HG02973 (cell line): Measurements from ENCODE around the gene TST.

Experiments used
- ATAC-seq: cut with Tn5 transposase; IDR thresholded peaks from one replicate; pipeline ENCODE4 v1.9.1; 2021; ENCODE audit warnings: moderate library complexity; ENCODE audit not compliant: unreplicated experiment

The TST gene

GRCh38 chr22:37054056-37054395 lies 34.8 kb upstream of the TST start:
- no peak for ATAC-seq

- no peak for ATAC-seq
Measured at GRCh38 chr22:37053310-37054055, 34.2 kb upstream of the TST start.

DNA sequence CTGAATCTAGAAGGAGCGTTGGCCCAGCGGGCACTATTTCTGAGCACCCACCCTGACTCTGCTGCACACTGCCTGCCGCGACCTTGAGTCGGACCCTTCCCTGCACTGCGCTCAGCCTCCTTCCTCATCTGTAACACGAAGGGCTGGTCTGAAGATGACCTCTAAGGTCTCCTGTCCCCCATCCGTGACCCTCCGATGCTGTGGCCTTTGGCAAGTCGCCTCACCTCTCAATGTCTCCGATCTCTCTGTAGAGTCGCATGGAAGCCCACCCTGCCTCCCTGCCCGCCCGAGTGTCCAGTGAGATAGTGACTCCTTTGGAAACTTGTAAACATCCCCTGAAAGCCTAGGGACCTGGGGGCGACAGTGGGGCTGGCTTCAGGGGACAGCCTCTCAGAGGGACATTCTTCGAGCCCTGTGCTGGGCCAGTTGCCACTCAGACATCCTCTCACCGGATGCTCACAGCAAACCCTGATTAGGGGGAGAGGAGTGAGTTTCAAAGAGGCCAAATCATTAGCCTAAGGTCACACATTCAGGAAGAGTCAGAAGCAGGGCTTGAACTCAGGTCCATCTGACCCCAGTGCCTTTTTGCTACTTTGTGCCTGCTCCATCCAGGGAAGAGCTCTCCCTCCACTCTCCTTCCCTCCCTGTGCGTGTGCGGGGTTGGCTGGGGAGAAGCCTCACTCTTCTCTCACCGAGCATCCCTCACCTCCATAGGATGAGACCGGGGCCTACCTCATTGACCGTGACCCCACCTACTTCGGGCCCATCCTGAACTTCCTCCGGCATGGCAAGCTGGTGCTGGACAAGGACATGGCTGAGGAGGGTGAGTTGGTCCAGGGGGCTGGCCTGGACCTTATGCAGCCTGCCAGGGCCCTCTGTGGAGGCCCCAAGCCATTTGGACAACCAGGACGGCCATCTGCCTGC lies 33.4 kb upstream of the TST start:
- no peak for ATAC-seq

- peak; percentile 78 for ATAC-seq
Measured at GRCh38 chr22:37051391-37052385, 32.4 kb upstream of the TST start, which contains the start of gene KCTD17. Gene KCTD17 (plus strand): TSS chr22:37051742. CDS start chr22:37051761, 19 bp downstream.

- no peak for ATAC-seq
Measured at GRCh38 chr22:37050913-37051312, 31.7 kb upstream of the TST start.

GRCh38 chr22:37049224-37049623 lies 30.0 kb upstream of the TST start:
- ATAC-seq: no peak

DNA sequence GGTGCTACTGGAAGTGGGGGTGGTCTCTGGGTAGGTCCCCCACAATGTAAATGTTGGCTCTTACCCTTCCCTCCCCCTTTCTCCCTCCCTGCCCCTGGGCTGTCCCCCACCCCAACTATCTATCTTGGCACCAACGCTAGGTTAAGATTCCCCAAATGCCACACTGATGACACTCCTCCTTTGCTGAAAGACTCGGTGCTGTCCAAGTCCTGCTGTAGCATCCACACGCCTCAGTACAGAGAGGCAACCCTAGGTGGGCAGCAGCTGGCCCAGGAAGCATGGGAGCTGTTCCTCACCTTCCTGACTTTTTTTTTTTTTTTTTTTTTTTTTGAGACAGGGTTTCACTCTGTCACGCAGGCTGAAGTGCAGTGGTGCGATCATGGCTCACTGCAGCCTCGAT lies 28.9 kb upstream of the TST start:
- ATAC-seq: no peak

GRCh38 chr22:37047006-37047405 lies 27.8 kb upstream of the TST start:
- no peak for ATAC-seq

GRCh38 chr22:37046589-37046988 lies 27.3 kb upstream of the TST start:
- no peak for ATAC-seq

DNA sequence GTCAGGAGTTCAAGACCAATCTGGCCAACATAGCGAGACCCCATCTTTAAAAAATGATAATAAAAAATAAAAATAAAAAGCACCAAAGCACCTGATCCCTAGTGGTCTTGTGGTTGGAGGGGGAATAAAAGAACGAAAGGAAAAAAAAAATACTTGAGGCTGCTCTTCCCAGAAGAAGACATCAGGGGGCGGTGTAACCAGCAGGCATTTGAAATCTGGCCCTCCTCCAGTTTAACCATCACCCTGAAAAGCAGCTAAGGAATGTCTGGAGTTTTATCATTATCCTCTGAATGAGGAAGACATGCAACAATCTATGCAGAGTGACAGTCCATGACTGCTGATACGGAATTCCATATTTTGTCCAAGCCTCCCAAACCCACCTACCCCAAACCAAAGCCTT lies 26.7 kb upstream of the TST start:
- ATAC-seq: no peak

- no peak for ATAC-seq
Measured at GRCh38 chr22:37044634-37045625, 25.7 kb upstream of the TST start.

DNA sequence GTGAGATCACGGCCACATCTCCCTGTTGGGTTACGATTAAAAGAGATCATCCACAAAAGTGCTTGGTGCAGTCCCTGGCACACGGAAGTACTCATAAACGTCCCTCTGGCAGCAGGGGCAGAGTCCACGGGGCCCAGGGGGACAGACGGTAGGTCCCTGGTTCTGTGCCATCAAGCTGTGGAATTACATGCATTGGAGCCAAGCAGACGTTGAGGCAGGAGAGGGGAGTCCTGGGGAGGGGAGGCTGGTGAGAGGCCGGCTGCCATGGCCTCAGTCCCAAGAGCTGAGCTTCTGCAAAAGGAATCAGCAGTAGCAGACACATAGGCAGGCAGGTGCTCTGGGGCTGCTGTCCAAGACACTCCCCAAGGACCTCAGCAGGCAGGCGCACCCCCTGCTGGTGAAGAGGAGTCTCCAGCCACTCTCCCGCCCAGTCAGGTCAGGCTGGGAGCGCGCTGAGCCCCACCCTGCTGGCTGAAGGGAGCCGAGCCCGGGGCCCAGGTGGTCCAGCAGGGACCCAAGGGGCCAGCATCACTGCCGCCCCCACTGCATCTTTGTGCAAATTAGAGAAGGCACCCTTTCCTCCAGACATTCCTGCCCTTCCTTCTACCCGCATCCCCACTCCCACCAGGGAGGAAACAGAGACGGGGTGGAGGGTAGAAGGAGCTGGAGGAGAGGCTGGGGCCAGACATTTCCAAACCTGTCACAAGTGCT lies 24.7 kb upstream of the TST start:
- ATAC-seq: no peak

- ATAC-seq: no peak
Measured at GRCh38 chr22:37043209-37043827, 24.1 kb upstream of the TST start.

- no peak for ATAC-seq
Measured at GRCh38 chr22:37039466-37039865, 20.2 kb upstream of the TST start.

DNA sequence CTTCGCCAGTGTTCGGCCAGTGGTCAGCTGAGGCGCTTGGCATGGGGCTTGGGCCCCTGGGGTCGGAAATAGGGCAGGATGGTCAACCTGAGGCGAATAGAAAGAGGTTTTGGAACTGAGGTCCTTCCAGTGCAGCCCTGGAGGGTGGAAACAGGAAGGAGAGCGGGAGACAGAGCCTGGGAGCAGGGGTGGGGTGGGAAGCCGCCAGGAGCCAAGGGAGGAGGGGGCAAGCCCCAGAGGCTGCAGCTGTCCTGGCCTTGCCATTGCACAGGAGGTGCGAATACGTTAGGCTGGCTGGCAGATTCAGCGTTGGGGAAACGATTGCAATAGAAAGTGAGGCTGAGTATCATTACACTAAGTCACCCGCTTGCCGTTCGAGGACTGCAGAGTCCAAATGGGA lies 18.4 kb upstream of the TST start:
- ATAC-seq: no peak

DNA sequence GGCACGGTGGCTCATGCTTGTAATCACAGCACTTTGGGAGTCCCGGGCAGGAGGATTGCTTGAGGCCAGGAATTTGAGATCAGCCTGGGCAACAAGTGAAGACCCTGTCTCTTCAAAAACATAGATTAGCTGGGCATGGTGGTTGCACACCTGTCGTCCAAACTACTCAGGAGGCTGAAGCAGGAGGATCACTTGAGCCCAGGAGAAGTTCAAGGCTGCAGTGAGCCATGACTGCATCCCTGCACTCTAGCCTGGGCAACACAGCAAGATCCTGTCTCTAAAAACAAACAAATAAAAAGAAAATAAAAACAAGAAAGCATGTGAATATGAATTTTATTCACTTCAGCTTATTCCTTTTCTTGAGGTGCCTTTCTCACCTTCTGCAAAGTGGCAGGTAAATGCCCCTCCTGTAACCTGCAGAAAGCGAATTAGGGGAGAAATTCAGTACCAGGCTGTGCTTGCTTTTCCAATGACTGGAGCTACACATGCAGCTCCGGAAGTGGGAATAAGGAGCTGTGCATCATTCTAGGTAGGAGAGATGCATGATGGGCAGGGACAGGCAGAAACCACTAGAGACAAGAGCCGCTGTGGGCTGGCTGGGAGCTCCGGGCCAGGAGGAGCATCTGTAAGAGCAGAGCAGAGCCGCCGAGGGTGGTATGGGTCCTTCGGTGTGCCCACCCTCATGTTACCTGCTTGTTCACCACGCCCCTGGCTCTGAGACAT lies 17.6 kb upstream of the TST start:
- ATAC-seq: no peak

- ATAC-seq: no peak
Measured at GRCh38 chr22:37033605-37034430, 14.6 kb upstream of the TST start.
